HG03432 (cell line): ENCODE results near the gene PLET1.

Source experiments
- ATAC-seq: cut with Tn5 transposase; IDR thresholded peaks from one replicate; pipeline ENCODE4 v1.9.1; 2021; ENCODE audit warnings: mild to moderate bottlenecking, moderate library complexity; ENCODE audit not compliant: unreplicated experiment

The PLET1 gene

DNA sequence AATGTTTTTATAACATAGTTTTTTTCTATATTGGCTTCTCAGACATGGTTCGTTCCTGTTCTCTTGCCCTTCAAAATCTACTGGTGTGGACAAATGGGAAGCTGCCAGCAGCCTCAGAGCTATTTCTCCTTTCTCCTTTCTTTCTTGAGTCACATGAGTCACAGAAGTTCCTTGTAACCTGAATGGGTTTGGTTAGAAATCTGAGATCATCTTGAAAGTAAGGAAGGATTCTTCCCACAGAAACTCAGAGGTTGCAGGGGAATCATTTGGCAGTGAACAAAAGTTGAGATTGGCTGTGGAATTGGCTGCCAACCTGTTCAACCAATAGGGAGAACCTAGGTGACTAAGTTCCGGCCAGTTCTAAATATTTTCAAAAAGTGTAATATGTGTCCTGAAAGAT lies 12.5 kb downstream of the PLET1 start:
- ATAC-seq = no peak

DNA sequence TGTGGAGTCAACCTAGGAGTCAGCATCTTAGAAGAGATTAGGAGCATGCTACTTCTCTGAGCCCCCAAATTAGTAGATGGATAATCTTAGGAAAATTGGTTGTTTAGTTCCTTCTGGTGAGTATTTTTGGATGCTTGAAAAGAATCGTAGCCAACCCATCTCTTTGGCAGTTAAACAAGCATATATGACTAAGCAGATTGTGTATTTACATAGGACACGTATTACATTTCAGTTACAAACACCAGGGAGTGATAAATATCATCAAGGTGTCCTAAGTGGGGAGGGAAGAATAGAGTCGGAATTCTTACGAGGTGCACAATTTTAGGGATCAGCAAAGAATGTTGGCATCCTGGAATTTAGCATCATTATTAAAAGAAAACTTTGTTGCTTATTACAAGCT lies 13.5 kb downstream of the PLET1 start:
- no peak for ATAC-seq

DNA sequence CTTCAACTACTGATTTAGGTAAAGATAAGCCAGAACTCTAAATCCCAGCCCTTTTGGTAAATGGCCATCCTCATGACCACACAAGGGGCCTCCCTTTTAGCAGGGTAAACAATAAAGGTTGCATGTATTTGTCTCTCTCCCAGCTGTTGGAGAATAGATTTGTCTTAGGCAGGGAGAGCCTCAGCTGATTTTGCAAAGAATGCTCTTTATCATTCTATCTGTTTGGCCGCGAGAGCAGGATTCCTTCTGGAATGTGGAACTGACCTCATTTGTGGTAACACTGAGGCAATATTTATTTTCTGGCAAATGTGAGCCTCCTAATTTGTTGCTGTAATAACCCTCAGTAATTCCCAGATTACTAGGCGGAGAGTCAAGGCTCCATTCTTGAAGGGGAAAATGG lies 19.2 kb downstream of the PLET1 start:
- ATAC-seq = no peak

- ATAC-seq = no peak
Observed at GRCh38 chr11:112238041-112238440, 22.6 kb downstream of the PLET1 start.

- ATAC-seq = no peak
Observed at GRCh38 chr11:112237451-112237850, 23.2 kb downstream of the PLET1 start.

- peak; percentile 69 for ATAC-seq
Observed at GRCh38 chr11:112235750-112236390, 24.8 kb downstream of the PLET1 start.

DNA sequence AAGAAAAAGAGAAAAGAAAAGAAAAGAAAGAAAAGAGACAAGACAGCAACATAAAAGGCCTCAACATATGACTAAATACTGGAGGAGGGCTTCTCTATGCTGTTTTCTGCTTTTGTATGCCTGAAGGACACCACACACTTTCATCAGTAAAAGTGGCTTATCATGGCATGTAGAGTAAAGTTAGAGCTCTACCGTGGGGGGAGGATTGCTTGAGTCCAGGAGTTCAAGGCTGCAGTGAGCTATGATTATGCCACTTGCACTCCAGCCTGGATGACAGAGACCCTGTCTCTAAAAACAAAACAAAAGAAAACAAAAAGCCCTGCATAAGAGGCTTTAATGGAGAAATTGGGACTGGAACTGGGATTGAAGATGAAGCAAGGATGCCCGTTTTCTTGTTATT lies 28.7 kb downstream of the PLET1 start:
- ATAC-seq = no peak

DNA sequence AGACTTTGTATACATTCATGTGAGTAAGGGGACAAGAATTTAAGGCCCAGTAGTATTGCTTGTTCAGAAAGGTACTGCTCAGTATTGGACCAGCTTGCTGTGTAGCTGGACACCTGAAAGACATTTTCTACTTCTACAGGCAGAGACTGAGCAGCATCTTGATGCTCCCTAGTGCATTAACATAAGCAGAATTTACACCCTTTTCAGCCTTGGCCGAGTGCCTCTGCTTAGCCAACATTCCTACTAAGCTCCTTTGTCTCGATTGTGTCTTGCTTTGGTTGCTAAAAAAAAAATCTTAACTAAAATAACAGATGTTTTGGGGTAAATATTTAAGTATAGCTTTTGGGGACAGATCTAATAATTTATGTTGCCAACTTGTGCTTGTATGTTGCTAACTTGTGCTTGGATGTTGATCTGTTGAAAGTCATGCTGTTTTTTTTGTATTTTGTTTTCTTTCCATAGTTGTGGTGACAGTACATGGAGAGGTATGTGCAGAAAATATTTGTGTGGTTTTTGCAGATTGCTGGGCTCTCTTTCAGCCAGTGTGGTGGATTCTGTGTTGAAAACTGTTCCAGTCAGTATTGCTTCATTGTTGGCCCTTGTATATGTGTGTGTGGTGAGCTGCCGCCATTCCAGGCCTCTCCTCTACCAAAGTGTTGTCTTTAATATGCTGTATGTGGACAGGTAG lies 30.8 kb downstream of the PLET1 start:
- no peak for ATAC-seq

DNA sequence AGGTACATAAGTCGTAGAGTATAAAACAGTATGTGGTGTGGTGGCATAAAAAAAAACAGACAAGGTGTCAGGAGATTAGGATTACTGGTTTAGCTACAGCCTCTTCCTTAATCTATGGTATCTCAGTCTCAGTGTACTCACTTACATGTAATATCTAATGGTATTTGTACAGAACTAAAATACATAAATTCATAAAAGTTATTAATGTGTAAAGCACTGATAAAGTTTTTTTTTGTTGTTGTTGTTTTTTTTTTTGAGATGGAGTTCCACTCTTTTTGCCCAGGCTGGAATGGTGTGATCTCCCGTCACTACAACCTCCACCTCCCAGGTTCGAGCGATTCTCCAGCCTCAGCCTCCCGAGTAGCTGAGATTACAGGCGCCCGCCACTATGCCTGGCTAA lies 31.5 kb downstream of the PLET1 start:
- no peak for ATAC-seq

DNA sequence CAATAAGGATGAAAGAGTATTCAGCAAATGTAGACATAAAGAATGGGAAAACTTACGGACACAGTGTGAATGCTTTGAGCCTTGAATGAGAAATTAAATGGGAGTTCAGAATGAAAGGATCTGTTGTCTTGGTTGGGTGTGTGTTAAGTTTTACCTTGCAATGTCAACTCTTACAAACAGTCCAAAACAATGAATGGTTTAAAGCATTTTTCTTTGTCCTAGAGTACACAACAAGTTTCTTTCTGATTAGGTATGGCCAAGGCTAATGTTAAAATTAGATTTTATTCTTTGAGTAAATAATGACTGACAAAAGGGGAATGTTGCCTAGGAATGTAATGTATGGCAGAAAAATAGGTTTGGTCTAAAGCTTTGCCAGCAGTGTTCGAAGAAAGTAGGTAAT lies 32.0 kb downstream of the PLET1 start:
- no peak for ATAC-seq

DNA sequence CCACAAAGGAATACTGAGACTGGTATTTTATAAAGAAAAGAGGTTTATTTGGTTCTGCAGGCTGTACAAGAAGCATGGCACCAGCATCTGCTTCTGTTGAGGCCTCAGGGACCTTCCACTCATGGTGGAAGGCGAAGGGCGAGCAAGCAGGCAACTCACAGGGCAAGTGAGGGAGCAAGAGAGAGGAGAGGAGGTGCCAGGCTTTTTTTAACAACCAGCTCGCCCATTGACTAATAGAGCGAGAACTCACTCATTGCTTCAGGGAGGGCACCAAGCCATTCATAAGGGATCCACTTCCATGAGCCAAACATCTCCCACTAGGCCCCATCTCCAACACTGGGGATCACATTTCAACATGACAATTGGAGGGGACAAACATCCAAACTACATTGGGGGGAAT lies 33.2 kb downstream of the PLET1 start:
- ATAC-seq = no peak

- ATAC-seq = peak; percentile 56
Observed at GRCh38 chr11:112226831-112227401, 33.7 kb downstream of the PLET1 start.

- peak; percentile 97 for ATAC-seq
Observed at GRCh38 chr11:112226062-112226830, 34.4 kb downstream of the PLET1 start, which contains the start of gene PTS. Gene PTS (plus strand): TSS chr11:112226428. CDS start chr11:112226444, 16 bp downstream.

DNA sequence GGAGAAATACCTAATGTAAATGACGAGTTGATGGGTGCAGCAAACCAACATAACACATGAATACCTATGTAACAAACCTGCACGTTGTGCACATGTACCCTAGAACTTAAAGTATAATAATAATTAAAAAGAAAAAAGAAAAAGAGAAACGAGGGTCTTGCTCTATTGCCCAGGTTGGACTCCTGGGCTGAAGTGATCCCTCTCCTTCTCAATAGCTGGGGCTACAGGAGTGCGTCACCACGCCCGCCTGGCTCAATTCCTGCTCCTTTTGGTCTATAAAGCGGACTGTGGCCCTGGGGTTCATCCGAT lies 35.0 kb downstream of the PLET1 start:
- ATAC-seq = no peak

DNA sequence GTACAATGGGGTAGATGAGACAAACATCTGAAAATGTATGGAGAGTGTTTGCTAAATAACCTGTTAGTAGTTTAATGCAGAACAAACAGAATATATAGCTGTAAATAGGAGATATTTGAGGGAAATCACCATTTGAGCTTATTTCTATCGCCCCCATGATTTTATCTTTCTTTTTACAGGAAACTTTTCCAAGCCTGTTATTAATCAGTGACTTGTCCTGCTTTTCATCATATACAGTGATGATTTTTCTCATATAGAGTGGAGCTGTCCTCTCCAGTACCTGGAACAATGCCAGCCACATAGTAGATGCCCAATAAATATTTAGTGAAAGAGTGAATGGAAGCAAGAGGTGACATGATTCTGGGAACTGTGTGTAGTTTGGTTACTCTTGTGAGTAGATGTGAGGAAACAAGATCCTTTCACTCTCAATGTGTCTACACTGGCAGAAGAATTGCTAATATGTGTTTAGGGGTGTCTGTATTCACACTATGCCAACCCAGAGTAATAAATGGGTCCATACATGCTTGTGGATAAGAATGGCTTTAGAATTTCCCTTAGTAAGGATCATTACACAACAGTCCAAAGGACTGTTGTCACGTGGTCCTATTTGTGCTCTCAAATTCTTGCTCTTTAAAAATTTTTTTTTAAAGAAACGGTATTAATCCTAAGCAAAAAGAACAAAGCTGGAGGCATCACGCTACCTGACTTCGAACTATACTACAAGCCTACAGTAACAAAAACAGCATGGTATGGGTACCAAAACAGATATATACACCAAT lies 36.7 kb downstream of the PLET1 start:
- ATAC-seq = no peak

DNA sequence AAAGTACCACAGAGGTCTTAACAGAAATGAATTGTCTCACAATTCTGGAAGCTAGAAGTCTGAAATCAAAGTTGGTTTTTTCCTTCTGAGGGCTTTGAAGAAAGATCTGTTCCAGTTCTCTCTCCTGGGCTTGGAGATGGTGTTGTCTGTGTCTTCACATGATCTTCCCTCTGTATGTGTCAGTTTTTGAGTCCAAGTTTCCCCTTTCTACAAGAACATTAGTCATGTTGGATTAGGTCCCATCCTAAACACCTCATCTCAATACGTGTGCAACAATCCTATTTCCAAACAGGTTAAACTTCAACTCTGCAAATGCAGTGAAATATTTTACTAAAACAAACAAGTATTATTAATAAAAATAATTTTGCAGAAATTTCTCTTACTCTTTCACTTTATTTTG lies 37.5 kb downstream of the PLET1 start:
- ATAC-seq = no peak

GRCh38 chr11:112222303-112222702 lies 38.4 kb downstream of the PLET1 start:
- no peak for ATAC-seq

GRCh38 chr11:112221274-112221835 lies 39.3 kb downstream of the PLET1 start:
- no peak for ATAC-seq

DNA sequence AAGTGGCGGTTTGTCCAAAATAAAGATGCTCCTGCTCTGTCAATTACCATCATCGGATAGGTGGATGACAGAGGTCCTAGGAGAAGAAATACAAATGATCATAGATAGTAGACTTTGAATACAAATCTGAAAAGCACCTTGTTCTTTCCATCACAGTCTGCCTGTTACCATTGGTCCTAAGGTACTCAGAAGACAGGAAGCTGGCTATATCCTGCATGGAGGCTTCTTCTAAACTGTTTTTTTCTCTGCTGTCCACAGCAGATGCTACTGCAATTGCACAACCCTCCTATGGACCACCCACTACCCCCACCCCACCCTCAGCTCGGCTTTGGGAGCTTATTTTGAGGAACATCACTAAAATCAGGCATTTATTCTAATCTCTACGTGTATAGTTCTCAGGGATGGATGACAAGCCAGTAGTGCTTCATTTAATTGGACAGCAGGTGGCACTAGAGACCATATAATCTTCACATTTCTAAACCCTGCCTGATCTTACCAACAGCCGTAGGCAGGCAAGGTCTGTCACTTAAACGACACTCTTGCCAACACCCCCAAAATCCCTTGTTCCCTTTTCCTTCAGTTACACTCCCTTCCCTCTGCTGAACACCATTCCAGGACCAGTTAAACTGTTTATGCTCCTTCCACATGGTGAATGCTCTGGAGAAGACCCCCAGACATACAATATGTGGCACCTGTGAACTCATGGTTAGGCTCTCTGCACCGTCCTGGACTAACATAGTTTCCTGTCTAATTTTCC lies 41.0 kb downstream of the PLET1 start:
- peak; percentile 95 for ATAC-seq

GRCh38 chr11:112216561-112217105 lies 44.0 kb downstream of the PLET1 start:
- no peak for ATAC-seq
